ENCODE measurements around the gene TPBGL. TPM values are rescaled to one million over a fixed set of nuclear protein-coding genes. Genes with fewer than 3 reads are reported as not detected.

TPBGL gene
- total and polyA plus RNA-seq, 2 donors (not counting 3 experiments of a cell fraction or from before 2014, with no cell fraction given) = not detected

GRCh38 chr11:75200051-75200450 is 40.5 kb upstream of the TPBGL start:
- TF ChIP-seq MAX (IDR thresholded peaks at IDR 0.05; ENCODE audit: insufficient read depth, insufficient read length) (no peak), MYC (IDR thresholded peaks at IDR 0.05; ENCODE audit: low read depth, low read length) (no peak), FOS (IDR thresholded peaks at IDR 0.05; ENCODE audit: borderline replicate concordance, insufficient read depth, low read length) (no peak), JUN (IDR thresholded peaks at IDR 0.05; ENCODE audit: borderline replicate concordance, insufficient read depth, insufficient read length, low read depth) (no peak), POLR2A (IDR thresholded peaks at IDR 0.05; ENCODE audit: low read depth, low read length) (no peak), CTCF (IDR thresholded peaks at IDR 0.05; ENCODE audit: extremely low read depth in 1 of 2, insufficient read depth in 1 of 2, low read depth in 1 of 2, low read length in 2 of 2) (no peak), EZH2 (IDR thresholded peaks at IDR 0.05; ENCODE audit: borderline replicate concordance, low read depth, low read length, severe bottlenecking) (no peak)
- Histone ChIP-seq H3K4me1 (ENCODE audit: control insufficient read depth, extremely low read depth, insufficient read depth, low read length) (peaks cover 4% of the 10 kb centered on the region), H3K9me3 (replicated peaks; ENCODE audit: control insufficient read depth, insufficient read depth, low read length) (no peaks in the 10 kb centered on the region), H3K9me1 (replicated peaks; ENCODE audit: control insufficient read depth, extremely low read depth, insufficient read depth, low read length) (no peaks in the 10 kb centered on the region), H3K79me2 (ENCODE audit: control insufficient read depth, insufficient read depth, low read length) (no peaks in the 10 kb centered on the region), H3K9ac (replicated peaks; ENCODE audit: extremely low read depth, insufficient read depth, low read length) (no peak overlapping the region), H3K4me2 (ENCODE audit: insufficient read depth, low read length) (no peak overlapping the region), H4K20me1 (replicated peaks; ENCODE audit: control insufficient read depth, extremely low read depth, insufficient read depth, low read length) (no peaks in the 10 kb centered on the region), H2AFZ (ENCODE audit: low read depth, low read length) (no peak overlapping the region), H3K27ac (ENCODE audit: insufficient read depth, low read depth, low read length) (no peak overlapping the region), H3K36me3 (ENCODE audit: control insufficient read depth in 2 of 2, extremely low read depth in 1 of 2, insufficient read depth in 2 of 2, low read length in 2 of 2) (no peaks in the 10 kb centered on the region), H3K27me3 (ENCODE audit: control insufficient read depth in 2 of 2, insufficient read depth in 2 of 2, low read length in 2 of 2) (no peaks in the 10 kb centered on the region), H3K4me3 (replicated peaks in 1 of 3; ENCODE audit: insufficient read depth in 1 of 3, low read depth in 1 of 3, low read length in 3 of 3) (no peak overlapping the region)
- intact Hi-C loops (cut with micrococcal nuclease) (no loop called here), dilution Hi-C loops (cut with MboI; ENCODE audit: extremely low pct_ligation_motif_present, low sequenced_read_pairs) (no loop called here)
- BruUV-seq (replicated peaks) = no TSS peak
- FAIRE-seq (no peak), DNase-seq (ENCODE audit: low read depth, low spot score) (no peak)
- ChIA-PET CTCF (interaction anchor here (1.9 to 10.9 kb wide), 2 partner anchors 41 to 59 kb away, joined by 4 to 1202 read pairs; no protein-coding TSS in a partner anchor), POLR2A (no interaction called here)

All from endothelial cell of umbilical vein (primary cell).